Measurements from ENCODE around the gene SLC39A9.

- TF ChIP-seq EZH2 (IDR thresholded peaks at IDR 0.05; ENCODE audit: borderline replicate concordance, insufficient read depth, low read length, poor library complexity, severe bottlenecking) (no peak), RAD21 (conservative IDR thresholded peaks at IDR 0.05) (no peak)
These were observed 92.7 kb downstream of the SLC39A9 start for GRCh38 chr14:69491193-69491592.
